Measurements from ENCODE around the gene LZTR1. TPM values are rescaled to one million over a fixed set of nuclear protein-coding genes. Genes with fewer than 3 reads are reported as not detected.

LZTR1 gene
- total and polyA plus RNA-seq, 10 donors: 21.9 to 76.2 (median 54.2) TPM

GRCh38 chr22:21018314-21018713 is 36.2 kb downstream of the LZTR1 start:
- H3K9me3 ChIP-seq: no peaks in the 10 kb centered on the region
- 85 to 97% (median 90%) methylated on average over 4 of the region's 4 CpGs for WGBS, 5 donors
- peaks cover 13 to 28% (median 23%) of the 10 kb centered on the region in 6 donors for H3K4me1 ChIP-seq
- TF ChIP-seq POLR2A (IDR thresholded peaks at IDR 0.05) (no peak), POLR2AphosphoS5 (IDR thresholded peaks at IDR 0.05) (no peak), CTCF (IDR thresholded peaks at IDR 0.05 in 8 of 11, conservative IDR thresholded peaks at IDR 0.05 in 3 of 11) (no peak)
- peaks cover 0 to 12% (median 0%) of the 10 kb centered on the region in 7 donors for H3K27me3 ChIP-seq (replicated peaks in 1 of 7)
- peak overlapping the region in 1 of 8 donors; percentile 6 for H3K27ac ChIP-seq
- no peak for DNase-seq
- intact Hi-C loops (cut with DNase I; ENCODE audit: low total_unique reads): loop anchor here (10.0 kb wide), 1 partner anchor 54 kb away; the partner anchor contains the start of gene AIFM3
- no peak overlapping the region for H3K4me3 ChIP-seq
- no peaks in the 10 kb centered on the region for H3K36me3 ChIP-seq

GRCh38 chr22:21020802-21021429 is 38.8 kb downstream of the LZTR1 start:
- DNase-seq: no peak

GRCh38 chr22:21022507-21022906 is 40.4 kb downstream of the LZTR1 start:
- Histone ChIP-seq H3K27ac (no peak overlapping the region), H3K4me1 (peaks cover 0 to 13% (median 0%) of the 10 kb centered on the region in 6 donors), H3K4me3 (no peak overlapping the region), H3K36me3 (no peaks in the 10 kb centered on the region), H3K9me3 (no peaks in the 10 kb centered on the region), H3K27me3 (replicated peaks in 1 of 7) (no peaks in the 10 kb centered on the region)
- WGBS, 5 donors: 75 to 94% (median 86%) methylated on average over 10 of the region's 10 CpGs
- DNase-seq: no peak
- intact Hi-C loops (cut with DNase I; ENCODE audit: low total_unique reads): no loop called here
- TF ChIP-seq POLR2A (IDR thresholded peaks at IDR 0.05) (no peak), CTCF (IDR thresholded peaks at IDR 0.05 in 8 of 11, conservative IDR thresholded peaks at IDR 0.05 in 3 of 11) (no peak), POLR2AphosphoS5 (IDR thresholded peaks at IDR 0.05) (no peak)

More at GRCh38 chr22:21020802-21021429, 38.8 kb downstream of the LZTR1 start:
- Histone ChIP-seq H3K4me3 (no peak overlapping the region), H3K27me3 (replicated peaks in 1 of 7) (no peaks in the 10 kb centered on the region), H3K4me1 (peaks cover 0 to 13% (median 0%) of the 10 kb centered on the region in 6 donors), H3K27ac (no peak overlapping the region), H3K36me3 (no peaks in the 10 kb centered on the region), H3K9me3 (no peaks in the 10 kb centered on the region)
- 61 to 72% (median 64%) methylated on average over 7 of the region's 7 CpGs for WGBS, 5 donors
- TF ChIP-seq POLR2AphosphoS5 (IDR thresholded peaks at IDR 0.05): no peak
- no peak for TF ChIP-seq POLR2A (IDR thresholded peaks at IDR 0.05)
- TF ChIP-seq CTCF (IDR thresholded peaks at IDR 0.05 in 8 of 11, conservative IDR thresholded peaks at IDR 0.05 in 3 of 11): peak in 5 of 11 experiments; percentile 13 to 33 (median 33)
- intact Hi-C loops (cut with DNase I; ENCODE audit: low total_unique reads): no loop called here

GRCh38 chr22:21022955-21023614 is 41.0 kb downstream of the LZTR1 start:
- WGBS, 5 donors: 78 to 84% (median 82%) methylated on average over 13 of the region's 13 CpGs
- no peak for TF ChIP-seq POLR2AphosphoS5 (IDR thresholded peaks at IDR 0.05)
- no peak for TF ChIP-seq POLR2A (IDR thresholded peaks at IDR 0.05)
- no peak for TF ChIP-seq CTCF (IDR thresholded peaks at IDR 0.05 in 8 of 11, conservative IDR thresholded peaks at IDR 0.05 in 3 of 11)
- H3K4me1 ChIP-seq: peaks cover 0 to 13% (median 0%) of the 10 kb centered on the region in 6 donors
- H3K9me3 ChIP-seq: no peaks in the 10 kb centered on the region
- peak; percentile 68 for DNase-seq
- H3K27ac ChIP-seq: no peak overlapping the region
- intact Hi-C loops (cut with DNase I; ENCODE audit: low total_unique reads): no loop called here
- no peaks in the 10 kb centered on the region for H3K27me3 ChIP-seq (replicated peaks in 1 of 7)
- H3K36me3 ChIP-seq: no peaks in the 10 kb centered on the region
- H3K4me3 ChIP-seq: no peak overlapping the region

All from spleen (tissue), 11 donors.